MCF 10A (cell line): ENCODE measurements around the gene HLA-A. TPM values are rescaled to one million over a fixed set of nuclear protein-coding genes. Genes with fewer than 3 reads are reported as not detected.
A peak's percentile ranks its signal among the peaks of the same experiment; 100 is the strongest.
"Not testable (repeated sequence)": the region's sequence is repeated elsewhere in the genome, so short reads cannot be mapped to it uniquely, and the experiment has no call there.

Source experiments
- BruUV-seq: library from RNA; stranded (reverse); fragments of 400-500 nt; replicated peaks from 2 replicates; lab custom pipeline; 2021; lab: Mats Ljungman, UMichigan
- CTCF ChIA-PET: fragments of 300-600 bp; sonication (Branson Sonifier 250); formaldehyde crosslinking; extraction: SDS; loops from one replicate; lab custom pipeline; 2021; ENCODE audit warnings: antibody characterized with exemption, inconsistent platforms; lab: Yijun Ruan, JAX
- POLR2A ChIA-PET: fragments of 300-600, 350-650 bp; sonication (Branson Sonifier 250); formaldehyde crosslinking; extraction: SDS; loops from one replicate; lab custom pipeline; 2020; ENCODE audit warnings: antibody characterized with exemption, inconsistent platforms; lab: Yijun Ruan, JAX
- DNase-seq: peaks from one replicate; pipeline ENCODE4 v3.0.0-alpha.2; 2018; ENCODE audit not compliant: unreplicated experiment
- H3K27ac Mint-ChIP-seq: one replicate; pipeline ENCODE4 v1.8.0; 2022; ENCODE audit warnings: mild to moderate bottlenecking, low read depth, mixed read lengths; ENCODE audit not compliant: unreplicated experiment
- H3K27me3 Mint-ChIP-seq: one replicate; pipeline ENCODE4 v1.8.0; 2022; ENCODE audit warnings: mixed read lengths; ENCODE audit not compliant: insufficient read depth, unreplicated experiment
- H3K36me3 Mint-ChIP-seq: one replicate; pipeline ENCODE4 v1.8.0; 2022; ENCODE audit warnings: mild to moderate bottlenecking, moderate library complexity, mixed read lengths; ENCODE audit not compliant: insufficient read depth, unreplicated experiment
- H3K4me1 Mint-ChIP-seq: one replicate; pipeline ENCODE4 v1.8.0; 2022; ENCODE audit warnings: mixed read lengths; ENCODE audit not compliant: insufficient read depth, unreplicated experiment
- H3K4me3 Mint-ChIP-seq: one replicate; pipeline ENCODE4 v1.8.0; 2022; ENCODE audit warnings: mild to moderate bottlenecking, moderate library complexity, mixed read lengths; ENCODE audit not compliant: unreplicated experiment
- H3K9me3 Mint-ChIP-seq: one replicate; pipeline ENCODE4 v1.8.0; 2022; ENCODE audit warnings: mixed read lengths; ENCODE audit not compliant: unreplicated experiment
- CTCF ChIP-seq: fragments of 200-600 bp; IDR thresholded peaks from one replicate; pipeline ENCODE4 v1.8.0; 2022; ENCODE audit warnings: antibody characterized with exemption, mild to moderate bottlenecking; ENCODE audit not compliant: unreplicated experiment
- intact Hi-C: fragments of 100-400 bp; cut with micrococcal nuclease; formaldehyde crosslinking; loops from 2 replicates; pipeline ENCODE4 v1.14.1; 2022
- total RNA-seq: library from RNA; stranded (reverse); gene quantifications from 2 replicates; pipeline ENCODE4 v1.2.3, GENCODE V29; 2022

Gene HLA-A
- total RNA-seq, 1 experiment from 2014 or later = 139 TPM

GRCh38 chr6:29925727-29926412 lies 16.5 kb upstream of the HLA-A start:
- CTCF ChIA-PET = no interaction called here
- H3K9me3 Mint-ChIP-seq = no peaks in the 10 kb centered on the region
- no peaks in the 10 kb centered on the region for H3K36me3 Mint-ChIP-seq
- no peak for TF ChIP-seq CTCF
- POLR2A ChIA-PET = no interaction called here
- peaks cover 4% of the 10 kb centered on the region for H3K27me3 Mint-ChIP-seq
- intact Hi-C loops = no loop called here
- peaks cover 15% of the 10 kb centered on the region for H3K4me1 Mint-ChIP-seq
- no peak for DNase-seq
- no TSS peak for BruUV-seq
- no peak overlapping the region for H3K4me3 Mint-ChIP-seq
- H3K27ac Mint-ChIP-seq = no peak overlapping the region

GRCh38 chr6:29926413-29927274 lies 15.7 kb upstream of the HLA-A start:
- intact Hi-C loops = no loop called here
- peak overlapping the region; percentile 65 for H3K4me3 Mint-ChIP-seq
- BruUV-seq = no TSS peak

GRCh38 chr6:29927275-29927569 lies 15.1 kb upstream of the HLA-A start:
- H3K36me3 Mint-ChIP-seq = no peaks in the 10 kb centered on the region
- H3K4me3 Mint-ChIP-seq = peak overlapping the region; percentile 65
- no peak for DNase-seq
- ChIA-PET CTCF (no interaction called here), POLR2A (no interaction called here)
- H3K9me3 Mint-ChIP-seq = no peaks in the 10 kb centered on the region
- no TSS peak for BruUV-seq
- no peak overlapping the region for H3K27ac Mint-ChIP-seq
- intact Hi-C loops = no loop called here
- H3K27me3 Mint-ChIP-seq = no peaks in the 10 kb centered on the region
- TF ChIP-seq CTCF = no peak
- H3K4me1 Mint-ChIP-seq = peaks cover 15% of the 10 kb centered on the region

More at GRCh38 chr6:29926413-29927274, 15.7 kb upstream of the HLA-A start:
- ChIA-PET POLR2A (no interaction called here), CTCF (interaction anchor here (0.6 kb wide), 1 partner anchor 434 kb away, joined by 4 read pairs; no protein-coding TSS in a partner anchor)
- H3K9me3 Mint-ChIP-seq = no peaks in the 10 kb centered on the region
- no peak for TF ChIP-seq CTCF
- H3K27ac Mint-ChIP-seq = no peak overlapping the region
- peaks cover 15% of the 10 kb centered on the region for H3K4me1 Mint-ChIP-seq
- no peaks in the 10 kb centered on the region for H3K36me3 Mint-ChIP-seq
- H3K27me3 Mint-ChIP-seq = no peaks in the 10 kb centered on the region
- DNase-seq = no peak

- Mint-ChIP-seq H3K4me1 (peaks cover 15% of the 10 kb centered on the region), H3K36me3 (no peaks in the 10 kb centered on the region), H3K4me3 (no peak overlapping the region), H3K9me3 (no peaks in the 10 kb centered on the region), H3K27ac (no peak overlapping the region), H3K27me3 (no peaks in the 10 kb centered on the region)
- TF ChIP-seq CTCF = no peak
- BruUV-seq = no TSS peak
- POLR2A ChIA-PET = no interaction called here
- no peak for DNase-seq
- CTCF ChIA-PET = no interaction called here
- intact Hi-C loops = no loop called here
Measured at GRCh38 chr6:29927841-29928388, 14.4 kb upstream of the HLA-A start.

- H3K9me3 Mint-ChIP-seq, H3K27ac Mint-ChIP-seq, CTCF ChIA-PET, H3K4me1 Mint-ChIP-seq, intact Hi-C loops, BruUV-seq, H3K36me3 Mint-ChIP-seq, H3K4me3 Mint-ChIP-seq, H3K27me3 Mint-ChIP-seq, DNase-seq, POLR2A ChIA-PET: not testable (repeated sequence)
Measured at GRCh38 chr6:29930047-29930446, 12.3 kb upstream of the HLA-A start.
